GM18511 (cell line): ENCODE data around the gene FMN1.

Source experiments
- ATAC-seq: cut with Tn5 transposase; IDR thresholded peaks from one replicate; pipeline ENCODE4 v1.9.1; 2021; ENCODE audit warnings: mild to moderate bottlenecking, moderate library complexity; ENCODE audit not compliant: unreplicated experiment

FMN1 gene

DNA sequence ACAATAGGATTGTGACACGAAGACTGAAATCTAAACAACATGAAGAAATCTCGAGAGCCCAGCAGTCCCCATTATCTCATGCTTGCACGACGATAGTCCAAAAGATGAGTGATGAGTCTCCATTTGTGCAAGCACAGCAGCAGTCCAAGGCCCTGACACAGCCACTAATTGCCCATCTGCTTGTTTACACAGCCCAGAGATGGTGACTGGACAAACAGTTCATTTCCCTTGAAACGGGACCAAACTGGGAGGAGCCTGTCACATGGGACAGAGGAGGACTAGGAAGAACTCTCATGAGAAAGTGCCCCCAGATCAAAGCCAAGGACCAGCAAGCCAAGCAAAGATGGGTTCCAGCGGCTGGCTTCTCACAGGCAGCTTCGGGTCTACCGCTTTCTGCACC, 355.7 kb downstream of the FMN1 start:
- no peak for ATAC-seq

- ATAC-seq, result no peak
These were observed 356.2 kb downstream of the FMN1 start for GRCh38 chr15:32838338-32838737.

DNA sequence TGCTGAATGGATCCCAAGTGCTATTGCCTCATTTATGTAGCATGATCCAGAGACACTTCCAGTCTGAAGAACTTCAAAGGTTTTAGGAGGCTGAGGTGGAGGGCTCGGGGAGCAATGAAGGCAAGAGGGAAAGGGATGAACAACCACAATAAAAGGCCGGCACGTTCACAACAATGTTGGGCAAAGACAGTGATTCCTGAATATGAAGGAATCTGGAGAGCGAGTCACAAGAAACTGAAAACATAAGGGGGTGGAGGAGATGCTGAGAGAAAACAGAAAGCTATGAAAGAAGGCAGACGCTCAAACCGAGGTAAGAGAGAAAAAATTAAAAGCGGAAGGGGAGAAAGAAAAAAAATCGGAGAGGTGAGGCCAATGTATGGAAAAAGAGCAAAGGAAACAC, 356.6 kb downstream of the FMN1 start:
- no peak for ATAC-seq

DNA sequence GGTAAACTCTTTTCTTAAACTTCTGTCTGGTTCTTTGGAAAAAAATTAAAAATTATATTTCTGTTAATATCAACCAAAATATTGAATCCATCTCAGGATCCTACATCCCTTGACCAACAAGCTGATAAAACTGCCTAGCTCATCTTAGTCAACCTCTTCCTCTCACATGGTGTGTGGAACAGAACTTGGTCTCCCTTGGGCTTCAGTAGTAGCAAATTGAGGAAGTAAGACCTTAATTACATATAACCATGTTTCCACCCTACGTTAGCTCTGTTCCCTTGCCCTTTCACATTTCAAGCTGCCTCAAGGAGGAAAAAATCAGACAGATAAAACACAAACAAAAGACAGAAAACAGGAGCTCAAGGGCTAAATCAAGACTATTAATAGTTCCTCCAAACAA, 360.4 kb downstream of the FMN1 start:
- peak; percentile 98 for ATAC-seq

DNA sequence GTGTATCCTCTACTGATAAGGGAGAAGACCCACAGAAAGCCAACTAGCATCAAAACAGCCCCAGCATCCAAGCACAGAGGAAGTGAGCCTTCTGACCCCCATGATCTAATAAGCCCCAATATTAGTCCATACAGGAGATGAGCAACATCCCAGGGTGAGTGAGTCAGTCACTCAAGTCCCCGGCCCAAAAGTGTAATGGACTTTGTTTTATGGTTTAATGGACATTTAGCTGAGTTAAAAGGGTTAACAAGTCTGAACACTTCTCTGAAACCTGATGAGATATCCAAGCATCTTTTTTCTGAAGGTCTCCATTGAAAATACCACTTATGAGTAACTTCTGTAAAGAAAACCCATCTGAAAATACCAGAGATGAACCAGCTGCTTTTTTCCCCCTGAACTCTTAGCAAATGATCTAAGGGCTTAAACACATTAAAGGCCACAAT, 361.1 kb downstream of the FMN1 start:
- ATAC-seq, result no peak

DNA sequence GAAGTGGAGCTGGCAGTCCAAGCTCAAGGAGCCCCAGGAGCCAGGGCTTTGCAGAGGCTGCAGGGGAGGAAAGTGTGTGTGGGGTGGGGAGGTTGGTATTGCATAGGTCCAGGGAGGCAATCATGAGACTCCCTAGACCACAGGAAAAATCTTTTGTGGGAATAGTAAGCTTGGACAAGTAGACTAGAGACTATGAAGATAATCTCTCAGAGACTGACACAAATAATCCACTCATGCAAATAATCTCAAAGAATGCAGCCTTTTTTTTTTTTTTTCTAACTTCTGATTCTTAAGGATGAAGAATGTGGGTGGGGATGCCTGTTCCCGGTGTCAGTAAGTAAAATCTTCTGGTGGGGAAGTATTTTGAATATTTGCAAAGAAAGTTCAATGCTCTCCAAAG, 363.0 kb downstream of the FMN1 start:
- no peak for ATAC-seq

DNA sequence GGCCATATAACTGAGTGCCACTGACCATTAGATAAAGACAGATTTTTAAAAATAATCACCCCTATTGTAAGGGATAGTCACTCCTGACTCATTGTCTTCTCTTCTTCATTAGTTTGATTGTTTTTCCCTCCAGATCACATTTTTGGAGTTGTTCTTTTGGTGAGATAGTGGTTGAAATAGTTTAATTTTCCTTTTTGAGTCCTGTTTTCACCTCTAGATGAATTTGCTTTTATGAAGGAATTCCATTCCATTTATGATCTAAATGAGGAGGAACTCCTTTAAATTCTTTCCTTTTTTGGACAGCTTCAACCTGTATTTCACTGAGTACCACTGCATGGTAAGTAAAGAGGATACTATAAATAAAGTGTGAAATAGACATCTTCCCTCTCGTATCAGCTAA, 364.3 kb downstream of the FMN1 start:
- ATAC-seq, result no peak

DNA sequence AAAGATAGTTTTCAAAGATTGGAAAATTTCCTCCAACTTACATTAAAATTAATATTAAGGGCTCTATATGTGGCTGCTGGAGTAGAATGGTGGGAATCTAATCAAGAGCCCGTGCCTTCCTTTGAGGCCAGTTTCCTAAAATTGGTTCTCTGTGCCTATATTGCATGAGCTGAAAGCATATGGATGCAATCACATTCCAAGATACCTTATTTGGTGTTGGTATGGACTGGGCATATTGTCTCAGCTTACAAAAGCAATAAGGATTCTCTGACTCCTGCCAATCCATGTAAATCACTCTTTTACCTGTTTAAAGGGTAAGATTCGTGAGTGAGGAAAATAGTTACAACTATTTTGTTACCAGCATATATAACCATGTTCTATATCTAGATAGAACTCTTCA, 365.1 kb downstream of the FMN1 start:
- ATAC-seq, result no peak

DNA sequence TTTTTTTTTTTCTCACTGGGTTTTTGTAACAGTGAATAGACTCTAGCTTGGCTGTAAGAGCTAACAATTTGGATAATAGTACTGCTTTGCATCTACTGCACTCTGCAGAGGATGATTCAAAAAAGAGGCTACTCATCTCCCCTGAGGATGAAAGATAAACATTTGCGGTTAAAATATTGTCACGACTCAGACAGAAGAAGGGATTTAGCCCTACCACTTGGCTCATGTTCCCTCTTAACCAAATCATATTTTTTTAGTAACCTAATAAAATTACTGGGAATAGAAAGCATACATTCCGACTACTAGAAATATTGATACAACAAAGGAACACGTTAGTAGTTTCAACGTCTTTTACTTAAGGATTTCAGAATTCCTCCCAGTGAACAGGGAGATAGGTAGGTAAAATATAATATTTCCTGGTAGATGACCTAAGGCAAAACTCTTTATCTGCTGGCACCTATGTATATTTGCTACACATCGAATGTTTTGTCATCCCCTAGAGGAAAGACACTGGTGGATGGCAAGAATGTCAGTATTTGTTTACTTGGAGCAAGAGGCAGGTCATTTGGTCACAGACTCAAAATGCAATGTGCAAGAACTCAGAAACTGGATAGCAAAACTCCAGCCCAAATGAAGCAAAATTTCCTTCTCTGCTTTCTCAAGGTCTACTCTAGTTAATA, 365.9 kb downstream of the FMN1 start:
- no peak for ATAC-seq

DNA sequence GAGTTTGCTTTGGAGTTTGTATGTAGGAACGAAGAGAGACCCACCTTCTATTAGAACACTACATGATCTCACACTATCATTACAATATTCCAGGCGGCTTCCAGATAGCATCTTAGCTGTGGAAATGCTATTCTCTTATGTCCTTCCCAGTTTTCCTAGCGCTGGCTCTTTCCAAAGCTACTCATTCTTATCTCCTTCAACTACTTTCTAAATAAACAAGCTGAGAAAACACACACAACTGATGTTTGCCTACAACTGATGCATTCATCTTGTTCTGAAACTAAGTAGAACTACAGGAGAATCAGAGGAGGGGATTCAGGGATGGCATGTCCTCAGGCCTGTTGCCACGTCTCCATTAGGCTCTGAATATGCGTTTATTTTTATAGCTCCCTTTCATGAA, 367.8 kb downstream of the FMN1 start:
- no peak for ATAC-seq

- ATAC-seq, result no peak
These were observed 369.3 kb downstream of the FMN1 start for GRCh38 chr15:32825219-32825618.

GRCh38 chr15:32824777-32825176, 369.7 kb downstream of the FMN1 start:
- ATAC-seq, result no peak

DNA sequence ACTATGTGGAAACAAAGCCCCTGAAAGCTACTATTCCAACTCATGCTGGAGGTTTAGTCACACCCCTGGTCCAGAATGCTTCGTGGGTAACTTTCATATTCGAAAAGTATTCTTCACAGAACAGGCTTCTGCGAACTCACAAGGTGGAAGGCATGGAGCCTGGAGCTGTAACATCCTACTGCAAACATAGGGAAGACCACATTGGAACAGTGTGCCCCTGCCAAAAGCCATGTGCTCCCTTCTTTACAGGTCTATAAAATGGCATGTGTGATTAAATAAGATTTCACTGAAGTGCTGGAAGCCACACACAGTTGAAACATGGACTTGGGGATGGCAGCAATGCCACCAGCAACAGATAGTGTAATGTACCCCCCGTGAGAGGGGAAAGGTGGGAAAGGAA, 370.8 kb downstream of the FMN1 start:
- no peak for ATAC-seq

GRCh38 chr15:32822739-32823138, 371.8 kb downstream of the FMN1 start:
- no peak for ATAC-seq

DNA sequence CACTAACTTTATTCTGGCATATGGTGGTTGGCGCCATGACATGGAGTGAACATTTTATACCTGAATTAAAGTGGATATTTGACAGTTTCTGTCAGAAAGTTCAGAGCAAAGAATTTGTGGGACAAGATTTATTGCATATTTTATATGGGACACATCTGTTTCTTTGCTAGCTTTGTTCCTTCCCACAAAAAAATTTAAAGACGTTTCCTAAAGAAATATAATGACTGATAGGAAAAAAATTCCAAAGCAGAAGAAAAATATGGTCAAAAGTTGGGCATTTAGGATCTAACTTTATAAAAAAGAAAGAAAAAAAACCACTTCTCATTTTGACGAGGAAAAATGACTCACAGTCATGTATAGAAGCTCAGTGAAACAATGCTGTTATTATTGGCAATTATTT, 375.1 kb downstream of the FMN1 start:
- ATAC-seq, result no peak

DNA sequence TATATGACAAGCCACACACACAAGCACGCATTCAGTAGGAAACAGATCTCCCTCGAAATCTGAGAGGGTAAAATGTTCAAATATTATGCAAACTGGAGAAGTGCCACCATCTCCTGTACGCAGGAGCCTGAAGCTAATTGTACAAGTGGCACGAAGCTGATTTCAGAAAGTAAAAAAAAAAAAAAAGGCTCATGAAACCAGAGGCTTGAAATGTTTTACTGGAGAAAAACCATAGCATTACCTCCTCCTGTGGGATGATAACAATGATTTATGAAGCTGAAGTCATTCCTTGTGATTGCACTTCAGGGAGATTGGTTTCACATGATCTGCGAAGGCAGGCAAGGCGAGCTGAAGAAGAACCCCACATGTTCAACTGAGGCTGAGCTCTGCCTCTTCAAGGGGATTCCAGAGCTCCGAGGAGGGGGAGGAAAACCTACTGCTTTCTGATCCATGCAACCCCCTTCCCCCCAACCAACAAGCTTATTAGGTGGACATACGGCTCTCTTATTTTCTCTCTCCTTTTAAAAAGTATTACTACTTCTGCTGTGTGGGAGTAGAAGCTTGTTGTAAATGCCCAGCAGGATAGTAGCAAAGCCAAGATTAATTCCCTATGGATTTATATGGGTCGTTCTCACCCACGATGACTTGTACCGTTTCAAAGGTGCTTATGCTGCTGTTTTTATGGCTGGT, 375.6 kb downstream of the FMN1 start:
- no peak for ATAC-seq

DNA sequence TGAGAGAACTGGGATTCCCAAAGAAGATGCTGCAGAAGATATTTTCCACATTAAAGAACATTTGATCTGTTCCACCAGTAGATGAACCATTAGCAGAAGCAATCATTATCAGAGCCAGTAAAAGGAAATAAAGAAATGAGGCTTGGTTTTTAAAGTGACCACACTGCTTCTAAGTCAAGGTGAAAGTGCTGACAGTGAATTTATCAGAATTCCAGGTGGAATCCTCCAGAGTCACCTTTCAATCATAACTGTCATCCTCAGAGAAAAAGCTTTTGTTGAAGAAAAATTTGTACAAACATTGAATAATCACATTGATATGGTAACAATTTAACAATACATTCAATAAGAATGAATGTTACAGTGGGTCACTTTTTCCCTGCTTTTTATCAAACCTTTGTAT, 376.9 kb downstream of the FMN1 start:
- ATAC-seq, result no peak

DNA sequence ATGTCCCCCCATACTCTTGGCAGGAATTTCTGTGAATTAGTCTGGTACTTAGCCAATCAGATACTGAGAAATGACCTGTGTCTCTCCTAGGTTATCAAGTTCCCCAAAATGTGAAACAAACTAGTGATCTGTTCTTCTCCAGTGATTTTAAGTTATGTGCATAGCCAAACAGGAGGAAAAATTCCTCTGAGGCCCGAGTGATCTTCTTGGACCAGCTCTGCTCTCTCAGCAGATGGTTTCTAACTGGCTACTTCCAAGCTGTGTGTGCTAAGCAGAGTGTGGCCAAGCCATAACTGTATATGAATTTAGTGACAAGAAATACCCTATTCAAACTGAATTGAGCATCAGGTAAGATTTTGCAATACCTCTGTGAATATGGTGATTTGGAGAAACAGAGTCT, 387.2 kb downstream of the FMN1 start:
- ATAC-seq, result no peak

DNA sequence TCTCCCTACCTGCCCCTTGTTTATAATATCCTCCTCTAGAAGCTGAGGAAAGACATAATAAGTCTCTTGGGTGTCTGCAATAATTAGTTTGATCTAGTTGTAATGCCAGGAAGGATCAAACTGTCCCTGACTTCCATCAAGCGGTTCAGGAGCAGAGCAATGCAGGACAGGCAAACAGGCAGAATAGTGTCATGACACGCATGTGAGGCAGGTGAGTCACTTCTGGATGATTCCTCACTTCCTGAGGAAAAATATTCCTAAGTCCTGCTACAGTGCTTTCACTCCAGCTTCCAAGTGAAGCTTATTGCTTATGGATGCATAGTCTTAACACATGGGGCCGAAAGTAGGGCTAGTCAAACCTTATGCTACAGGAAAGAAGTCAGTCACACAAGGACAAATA, 390.9 kb downstream of the FMN1 start:
- ATAC-seq, result no peak

DNA sequence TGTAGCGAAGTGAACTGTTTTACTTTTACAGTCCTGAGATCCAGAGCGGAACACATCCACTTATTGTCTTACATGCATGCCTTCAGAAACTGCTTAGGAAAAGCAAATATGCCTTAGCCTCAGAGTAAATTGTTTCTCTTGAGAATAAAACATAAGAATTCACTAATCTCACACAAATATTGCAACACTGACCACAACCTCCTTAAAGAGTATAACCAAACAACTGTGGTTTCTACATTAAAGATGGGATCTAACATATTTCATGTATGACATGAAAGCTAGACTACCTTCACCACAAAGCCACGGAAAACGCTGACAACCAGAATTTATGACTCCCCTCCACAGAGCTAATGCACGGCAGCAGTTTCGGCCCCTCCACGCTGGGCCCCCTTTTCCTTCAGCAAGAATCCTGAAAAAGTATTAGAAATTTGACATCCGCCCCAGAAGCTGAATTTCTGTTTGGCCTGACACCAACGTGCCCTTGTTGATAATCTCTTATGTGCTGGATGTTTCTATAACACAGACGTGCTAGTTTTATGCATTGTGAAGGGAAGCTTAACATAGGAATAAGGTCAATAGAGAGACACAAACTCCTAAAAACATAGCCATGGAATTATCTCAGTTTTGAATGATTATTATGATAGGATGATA, 392.1 kb downstream of the FMN1 start:
- no peak for ATAC-seq

- ATAC-seq, result no peak
These were observed 394.5 kb downstream of the FMN1 start for GRCh38 chr15:32799936-32800535.

GRCh38 chr15:32796856-32797255, 397.7 kb downstream of the FMN1 start:
- no peak for ATAC-seq
